GM12878 (cell line): Measurements from ENCODE around the gene PDIA5. TPM values are rescaled to one million over a fixed set of nuclear protein-coding genes. Genes with fewer than 3 reads are reported as not detected.

ENCODE experiments used
- ATAC-seq: fragments of 200-7000 bp; cut with Tn5 transposase; 3 replicates; pipeline ENCODE4 v1.9.1; 2020; ENCODE audit warnings: mild to moderate bottlenecking, moderate library complexity
- BruUV-seq: library from RNA; stranded (reverse); fragments of 400-500 nt; replicated peaks from 2 replicates; lab custom pipeline; 2021; lab: Mats Ljungman, UMichigan
- CTCF ChIA-PET: fragments of 300-600 bp; sonication (Branson Sonifier 250); formaldehyde crosslinking; extraction: SDS; loops from one replicate; lab custom pipeline; 2021; ENCODE audit warnings: inconsistent platforms; lab: Yijun Ruan, JAX
- POLR2A ChIA-PET: fragments of 350-600 bp; formaldehyde crosslinking; extraction: SDS; loops from one replicate; lab custom pipeline; 2021; ENCODE audit warnings: inconsistent platforms; lab: Charles Lee
- RAD21 ChIA-PET: fragments of 300-600 bp; sonication (Branson Sonifier 250); formaldehyde crosslinking; loops from one replicate; lab custom pipeline; 2023; ENCODE audit warnings: antibody characterized with exemption; ENCODE audit not compliant: unreplicated experiment; lab: Charles Lee
- SMC1A ChIA-PET: fragments of 300-600 bp; sonication (Branson Sonifier 250); formaldehyde crosslinking; loops from one replicate; lab custom pipeline; 2023; ENCODE audit not compliant: unreplicated experiment, uncharacterized antibody; lab: Charles Lee
- DNase-seq: peaks from one replicate; pipeline ENCODE4 v3.0.0-alpha.2; 2011; ENCODE audit warnings: low read depth, low spot score
- FAIRE-seq: peaks from 3 replicates; lab custom pipeline; 2011; peaks lifted over from hg19 to GRCh38; lab: Jason Lieb, UNC
- H2AFZ ChIP-seq: 2 replicates; pipeline ENCODE4 v1.6.0; 2011; ENCODE audit warnings: low read depth, low read length, control low read depth; ENCODE audit not compliant: control insufficient read depth
- H3K27ac ChIP-seq: 2 replicates; pipeline ENCODE4 v1.5.1; 2011; ENCODE audit warnings: control low read depth; ENCODE audit not compliant: control insufficient read depth, insufficient read depth
- H3K27me3 ChIP-seq, 2 experiments: replicated peaks in 1 of 2; 2 replicates each; pipeline versions ENCODE4 v1.6.0 to v1.6.1; 2011; ENCODE audit warnings: low read length in 1 of 2; ENCODE audit not compliant: control insufficient read depth in 2 of 2, insufficient read depth in 2 of 2
- H3K36me3 ChIP-seq, 2 experiments: 2 replicates each; pipeline ENCODE4 v1.5.1; 2011; ENCODE audit warnings: low read length in 1 of 2; ENCODE audit not compliant: control insufficient read depth in 2 of 2, insufficient read depth in 2 of 2
- H3K4me1 ChIP-seq: 2 replicates; pipeline ENCODE4 v1.6.1; 2011; ENCODE audit warnings: mild to moderate bottlenecking, low read length, moderate library complexity, mixed read lengths; ENCODE audit not compliant: control insufficient read depth, insufficient read depth
- H3K4me2 ChIP-seq: 2 replicates; pipeline ENCODE4 v1.6.0; 2011; ENCODE audit warnings: control low read depth; ENCODE audit not compliant: control insufficient read depth, insufficient read depth
- H3K4me3 ChIP-seq: fragments of 200-600 bp; sonication (generic); 2 replicates; pipeline ENCODE4 v1.5.1; 2016
- H3K79me2 ChIP-seq: 2 replicates; pipeline ENCODE4 v1.6.0; 2011; ENCODE audit warnings: low read length; ENCODE audit not compliant: control insufficient read depth, insufficient read depth
- H3K9ac ChIP-seq: 2 replicates; pipeline ENCODE4 v1.8.0; 2011; ENCODE audit warnings: low read length, control low read depth, mixed read lengths; ENCODE audit not compliant: control insufficient read depth, insufficient read depth
- H3K9me3 ChIP-seq: replicated peaks from 3 replicates; pipeline ENCODE4 v1.5.1; 2011; ENCODE audit warnings: mild to moderate bottlenecking, low read length; ENCODE audit not compliant: control insufficient read depth, insufficient read depth
- H4K20me1 ChIP-seq: 2 replicates; pipeline ENCODE4 v1.6.0; 2011; ENCODE audit not compliant: control insufficient read depth, insufficient read depth
- CBX5 ChIP-seq: sonication (generic); IDR thresholded peaks from 2 replicates; pipeline ENCODE4 v1.6.1; 2016; ENCODE audit warnings: low read depth, moderate library complexity, mild to moderate bottlenecking, inconsistent platforms
- HSF1 ChIP-seq: fragments of 150-350 bp; IDR thresholded peaks from 2 replicates; pipeline ENCODE4 v1.6.1; 2014; ENCODE audit warnings: mild to moderate bottlenecking, low read depth, low read length
- IKZF1 ChIP-seq: fragments of 450-650 bp; conservative IDR thresholded peaks from 2 replicates; pipeline ENCODE4 v1.6.1; 2017; ENCODE audit warnings: antibody characterized with exemption, mild to moderate bottlenecking
- IRF3 ChIP-seq: fragments of 450-650 bp; IDR thresholded peaks from 2 replicates; pipeline ENCODE4 v1.6.1; 2014; ENCODE audit warnings: mild to moderate bottlenecking
- KAT2A ChIP-seq: conservative IDR thresholded peaks from 2 replicates; pipeline ENCODE4 v1.6.1; 2011; ENCODE audit warnings: low read depth, low read length; ENCODE audit not compliant: control insufficient read depth
- NR2F1 ChIP-seq: fragments of 450-650 bp; conservative IDR thresholded peaks from 2 replicates; pipeline ENCODE4 v1.6.1; 2017; ENCODE audit warnings: mild to moderate bottlenecking
- SMARCA5 ChIP-seq: fragments of 450-650 bp; IDR thresholded peaks from 2 replicates; pipeline ENCODE4 v1.6.1; 2017; ENCODE audit warnings: mild to moderate bottlenecking
- TCF7 ChIP-seq: IDR thresholded peaks from 2 replicates; pipeline ENCODE4 v1.6.1; 2014; ENCODE audit warnings: antibody characterized with exemption, borderline replicate concordance
- WRNIP1 ChIP-seq: IDR thresholded peaks from 2 replicates; pipeline ENCODE4 v1.6.1; 2011; ENCODE audit warnings: low read depth, low read length, improper control_type of control experiment, borderline replicate concordance
- WGBS: methylation state at CpG from one replicate; pipeline ENCODE4 v1.1.6; 2016; ENCODE audit warnings: low lambda C conversion rate; ENCODE audit not compliant: insufficient replicate concordance, insufficient coverage; ENCODE audit errors: missing lambda C conversion rate; 5-methylcytosine and 5-hydroxymethylcytosine counted together
- in situ Hi-C: fragments of 300-500 bp; cut with MboI; formaldehyde crosslinking; loops from 9 replicates; pipeline ENCODE4 v1.14.3; 2018; ENCODE audit warnings: mixed read lengths
- intact Hi-C: fragments of 100-400 bp; cut with micrococcal nuclease; formaldehyde crosslinking; loops from one replicate; pipeline ENCODE4 v1.14.2; 2022; ENCODE audit not compliant: unreplicated experiment
- polyA plus RNA-seq, 11 experiments: library from polyadenylated mRNA; depleted of rRNA in 4 of 11; unstranded in 6 of 11; stranded (reverse) in 5 of 11; fragments of >200 nt; fragmentation: Nextera tagmentation in 4 of 11; fragmentation: Illumina TruSeq in 1 of 11; extraction: Ambion mirVana in 4 of 11; extraction: Trizol in 1 of 11; gene quantifications; 1 replicate in 1 of 11; 2 replicates in 10 of 11; pipeline versions ENCODE4 v1.2.1 to v1.2.3, GENCODE V29; 2011 to 2016; ENCODE audit warnings: inconsistent platforms in 2 of 11, missing spikeins in 2 of 11, low read depth in 1 of 11
- total RNA-seq, 4 experiments: library from RNA; depleted of rRNA in 3 of 4; stranded (reverse); fragments of >200 nt in 3 of 4; fragmentation: Illumina TruSeq in 1 of 4; extraction: Trizol in 1 of 4; gene quantifications; 2 replicates each; pipeline versions ENCODE4 v1.2.1 to v1.2.3, GENCODE V29; 2013 to 2021
- TF ChIP-seq, protein P1 (sequence below): fragments of 450-650 bp; IDR thresholded peaks from 2 replicates; pipeline ENCODE4 v1.6.1; 2018; ENCODE audit warnings: mild to moderate bottlenecking, low read depth, moderate library complexity; ENCODE audit not compliant: partially characterized antibody
- TF ChIP-seq, protein P2 (sequence below): fragments of 450-650 bp; IDR thresholded peaks from 2 replicates; pipeline ENCODE4 v1.6.1; 2017; ENCODE audit warnings: antibody characterized with exemption, mild to moderate bottlenecking, moderate library complexity

The PDIA5 gene
- total and polyA plus RNA-seq, 10 of the 15 experiments (the other 5 are each of a cell fraction or from before 2014, with no cell fraction given), result 4.1 to 24.8 (median 19.2) TPM

DNA sequence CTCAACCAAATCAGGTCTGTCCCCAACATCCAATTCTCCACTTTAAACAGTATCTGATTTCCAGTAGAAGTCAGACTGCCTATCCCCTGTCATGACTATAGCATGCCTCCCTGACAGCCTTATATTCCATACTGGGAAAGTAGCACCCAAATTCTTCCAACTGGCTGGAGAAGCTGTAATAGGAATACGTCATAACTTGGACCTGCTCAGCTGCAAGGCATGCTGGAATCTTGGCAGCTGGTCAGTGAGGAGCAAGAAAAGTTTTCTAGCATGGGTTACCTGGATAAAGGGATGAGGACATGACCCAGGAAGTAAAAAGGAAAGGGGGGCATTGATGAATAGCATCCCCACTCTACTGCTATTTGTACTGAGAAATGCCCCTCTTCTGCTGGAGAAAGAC, 48.1 kb upstream of the PDIA5 start:
- TF ChIP-seq NR2F1 (no peak), SMARCA5 (no peak), CBX5 (no peak), TCF7 (no peak), WRNIP1 (no peak), IKZF1 (no peak), IRF3 (no peak), HSF1 (no peak), KAT2A (no peak)
- TF ChIP-seq, protein P1, sequence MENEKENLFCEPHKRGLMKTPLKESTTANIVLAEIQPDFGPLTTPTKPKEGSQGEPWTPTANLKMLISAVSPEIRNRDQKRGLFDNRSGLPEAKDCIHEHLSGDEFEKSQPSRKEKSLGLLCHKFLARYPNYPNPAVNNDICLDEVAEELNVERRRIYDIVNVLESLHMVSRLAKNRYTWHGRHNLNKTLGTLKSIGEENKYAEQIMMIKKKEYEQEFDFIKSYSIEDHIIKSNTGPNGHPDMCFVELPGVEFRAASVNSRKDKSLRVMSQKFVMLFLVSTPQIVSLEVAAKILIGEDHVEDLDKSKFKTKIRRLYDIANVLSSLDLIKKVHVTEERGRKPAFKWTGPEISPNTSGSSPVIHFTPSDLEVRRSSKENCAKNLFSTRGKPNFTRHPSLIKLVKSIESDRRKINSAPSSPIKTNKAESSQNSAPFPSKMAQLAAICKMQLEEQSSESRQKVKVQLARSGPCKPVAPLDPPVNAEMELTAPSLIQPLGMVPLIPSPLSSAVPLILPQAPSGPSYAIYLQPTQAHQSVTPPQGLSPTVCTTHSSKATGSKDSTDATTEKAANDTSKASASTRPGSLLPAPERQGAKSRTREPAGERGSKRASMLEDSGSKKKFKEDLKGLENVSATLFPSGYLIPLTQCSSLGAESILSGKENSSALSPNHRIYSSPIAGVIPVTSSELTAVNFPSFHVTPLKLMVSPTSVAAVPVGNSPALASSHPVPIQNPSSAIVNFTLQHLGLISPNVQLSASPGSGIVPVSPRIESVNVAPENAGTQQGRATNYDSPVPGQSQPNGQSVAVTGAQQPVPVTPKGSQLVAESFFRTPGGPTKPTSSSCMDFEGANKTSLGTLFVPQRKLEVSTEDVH, result no peak
- TF ChIP-seq, protein P2, sequence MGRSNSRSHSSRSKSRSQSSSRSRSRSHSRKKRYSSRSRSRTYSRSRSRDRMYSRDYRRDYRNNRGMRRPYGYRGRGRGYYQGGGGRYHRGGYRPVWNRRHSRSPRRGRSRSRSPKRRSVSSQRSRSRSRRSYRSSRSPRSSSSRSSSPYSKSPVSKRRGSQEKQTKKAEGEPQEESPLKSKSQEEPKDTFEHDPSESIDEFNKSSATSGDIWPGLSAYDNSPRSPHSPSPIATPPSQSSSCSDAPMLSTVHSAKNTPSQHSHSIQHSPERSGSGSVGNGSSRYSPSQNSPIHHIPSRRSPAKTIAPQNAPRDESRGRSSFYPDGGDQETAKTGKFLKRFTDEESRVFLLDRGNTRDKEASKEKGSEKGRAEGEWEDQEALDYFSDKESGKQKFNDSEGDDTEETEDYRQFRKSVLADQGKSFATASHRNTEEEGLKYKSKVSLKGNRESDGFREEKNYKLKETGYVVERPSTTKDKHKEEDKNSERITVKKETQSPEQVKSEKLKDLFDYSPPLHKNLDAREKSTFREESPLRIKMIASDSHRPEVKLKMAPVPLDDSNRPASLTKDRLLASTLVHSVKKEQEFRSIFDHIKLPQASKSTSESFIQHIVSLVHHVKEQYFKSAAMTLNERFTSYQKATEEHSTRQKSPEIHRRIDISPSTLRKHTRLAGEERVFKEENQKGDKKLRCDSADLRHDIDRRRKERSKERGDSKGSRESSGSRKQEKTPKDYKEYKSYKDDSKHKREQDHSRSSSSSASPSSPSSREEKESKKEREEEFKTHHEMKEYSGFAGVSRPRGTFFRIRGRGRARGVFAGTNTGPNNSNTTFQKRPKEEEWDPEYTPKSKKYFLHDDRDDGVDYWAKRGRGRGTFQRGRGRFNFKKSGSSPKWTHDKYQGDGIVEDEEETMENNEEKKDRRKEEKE, result no peak
- ATAC-seq, result no peak
- intact Hi-C loops, result no loop called here
- Histone ChIP-seq H3K79me2 (no peaks in the 10 kb centered on the region), H3K9ac (no peak overlapping the region), H3K4me2 (no peak overlapping the region), H2AFZ (no peak overlapping the region), H3K9me3 (no peaks in the 10 kb centered on the region), H3K36me3 (no peaks in the 10 kb centered on the region), H3K4me1 (no peaks in the 10 kb centered on the region), H3K4me3 (no peak overlapping the region), H3K27me3 (peaks cover 3 to 11% of the 10 kb centered on the region in 2 experiments), H4K20me1 (no peaks in the 10 kb centered on the region), H3K27ac (no peak overlapping the region)
- FAIRE-seq, result no peak
- in situ Hi-C loops, result no loop called here
- WGBS, result 4% methylated on average over 1 of the region's 1 CpG
- POLR2A ChIA-PET, result no interaction called here
- DNase-seq, result no peak
- SMC1A ChIA-PET, result no interaction called here
- no TSS peak for BruUV-seq
- RAD21 ChIA-PET, result no interaction called here
- CTCF ChIA-PET, result no interaction called here
